IPS-18c (cell line): ENCODE results near the gene OR10H1.
"Not testable (repeated sequence)": the region's sequence is repeated elsewhere in the genome, so short reads cannot be mapped to it uniquely, and the experiment has no call there.

Experiments used
- H3K4me3 ChIP-seq: 2 replicates; pipeline ENCODE4 v1.7.0; 2013; ENCODE audit warnings: low read depth, mild to moderate bottlenecking, low read length, moderate library complexity; ENCODE audit not compliant: insufficient read depth
- H3K9me3 ChIP-seq: one replicate; pipeline ENCODE4 v1.6.1; 2013; ENCODE audit warnings: mild to moderate bottlenecking, low read length, moderate library complexity; ENCODE audit not compliant: control insufficient read depth, insufficient read depth

The OR10H1 gene

DNA sequence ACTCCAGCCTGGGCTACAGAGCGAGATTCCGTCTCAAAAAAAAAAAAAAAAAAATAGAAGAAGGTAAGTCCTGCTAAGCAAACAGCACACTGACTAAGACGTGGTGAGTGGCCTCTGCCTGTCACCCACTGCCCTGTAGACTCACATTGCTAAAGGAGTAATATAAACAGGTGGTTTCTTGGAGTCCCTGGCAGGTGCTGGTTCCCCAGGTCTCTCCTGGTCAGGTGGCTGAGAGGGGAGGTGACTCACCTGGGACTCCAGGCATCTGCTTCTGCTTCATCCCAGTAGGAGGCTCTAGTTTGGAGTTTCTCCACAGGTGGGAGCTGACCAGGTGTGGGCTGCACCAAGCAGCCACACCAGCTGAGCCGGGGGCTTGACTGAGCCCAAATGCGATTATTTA lies at the start of gene OR10H1:
Gene OR10H1, minus strand, starts transcription at position 359 of the 400 bp plus-strand sequence. CDS start 7,627 bp downstream, outside the sequence.
- H3K9me3 ChIP-seq, result peaks cover 5% of the 10 kb centered on the region
- no peak within 1 kb of the TSS for H3K4me3 ChIP-seq

DNA sequence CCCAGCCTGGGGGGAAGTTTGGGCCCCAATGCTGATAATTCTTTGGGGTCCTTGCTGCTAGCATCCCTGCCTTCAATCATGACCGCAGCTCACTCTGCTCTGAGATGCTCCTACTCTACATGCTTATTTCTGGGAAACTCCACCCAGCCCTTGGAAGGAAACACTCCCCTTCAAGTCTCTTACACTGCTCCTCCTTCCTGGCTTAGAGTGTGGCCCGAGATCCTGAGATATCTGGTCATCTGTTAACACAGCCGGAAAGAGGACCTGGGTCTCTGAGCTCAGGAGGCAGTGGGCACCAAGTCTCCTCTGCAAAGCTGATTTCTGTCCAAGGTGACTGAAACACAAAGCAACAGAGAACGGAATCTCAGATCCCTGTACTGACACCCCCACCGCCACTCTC lies 49.4 kb upstream of the OR10H1 start:
- no peak overlapping the region for H3K4me3 ChIP-seq
- peaks cover 8% of the 10 kb centered on the region for H3K9me3 ChIP-seq

GRCh38 chr19:15863272-15863671 lies 47.8 kb upstream of the OR10H1 start:
- Histone ChIP-seq H3K4me3 (no peak overlapping the region), H3K9me3 (peaks cover 8% of the 10 kb centered on the region)

DNA sequence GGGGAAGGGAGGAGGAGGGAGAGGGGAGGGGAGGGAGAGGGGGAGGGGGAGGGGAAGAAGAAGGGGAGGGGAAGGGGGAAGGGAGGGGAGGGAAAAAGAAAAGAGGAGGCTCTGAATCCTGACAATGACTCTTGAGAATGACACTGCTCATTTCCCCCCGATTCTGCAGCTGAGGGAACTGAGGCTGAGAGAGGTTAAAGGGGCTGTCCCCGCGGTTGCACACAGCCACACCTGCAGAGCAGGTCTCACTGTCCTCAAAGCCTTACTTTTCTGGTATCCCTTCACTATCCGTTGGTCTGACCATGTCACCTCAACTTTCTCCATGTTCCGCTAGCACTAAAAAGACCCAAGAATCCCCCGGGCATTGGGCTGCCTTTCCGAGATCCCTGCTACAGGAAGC lies 47.0 kb upstream of the OR10H1 start:
- H3K4me3 ChIP-seq, result no peak overlapping the region

GRCh38 chr19:15860522-15860921 lies 45.1 kb upstream of the OR10H1 start:
- Histone ChIP-seq H3K4me3 (no peak overlapping the region), H3K9me3 (peaks cover 12% of the 10 kb centered on the region)

More for the DNA sequence above, 47.0 kb upstream of the OR10H1 start:
- peaks cover 12% of the 10 kb centered on the region for H3K9me3 ChIP-seq

GRCh38 chr19:15859187-15859586 lies 43.7 kb upstream of the OR10H1 start:
- Histone ChIP-seq H3K9me3 (peaks cover 12% of the 10 kb centered on the region), H3K4me3 (no peak overlapping the region)

DNA sequence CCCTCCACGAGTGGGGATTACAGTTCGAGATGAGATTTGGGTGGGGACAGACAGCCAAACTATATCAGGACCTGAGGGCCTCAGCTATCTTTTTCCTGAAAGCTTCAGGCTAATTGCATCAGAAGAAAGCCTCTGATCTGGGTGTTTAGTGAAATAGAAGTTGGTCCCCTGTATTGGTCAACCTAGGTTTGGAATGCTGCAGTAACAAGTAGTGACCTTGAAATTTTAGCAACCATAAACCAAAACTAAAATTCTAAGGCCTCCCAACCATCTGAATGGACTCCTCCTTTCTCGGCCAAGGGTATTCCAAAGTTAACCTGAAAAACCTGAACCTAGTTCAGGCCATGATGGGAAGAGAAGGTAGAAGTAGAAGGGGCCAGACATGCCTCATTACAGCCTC lies 34.9 kb upstream of the OR10H1 start:
- Histone ChIP-seq H3K4me3 (no peak overlapping the region), H3K9me3 (peaks cover 12% of the 10 kb centered on the region)

GRCh38 chr19:15846923-15847322 lies 31.5 kb upstream of the OR10H1 start:
- peaks cover 13% of the 10 kb centered on the region for H3K9me3 ChIP-seq
- H3K4me3 ChIP-seq, result no peak overlapping the region

DNA sequence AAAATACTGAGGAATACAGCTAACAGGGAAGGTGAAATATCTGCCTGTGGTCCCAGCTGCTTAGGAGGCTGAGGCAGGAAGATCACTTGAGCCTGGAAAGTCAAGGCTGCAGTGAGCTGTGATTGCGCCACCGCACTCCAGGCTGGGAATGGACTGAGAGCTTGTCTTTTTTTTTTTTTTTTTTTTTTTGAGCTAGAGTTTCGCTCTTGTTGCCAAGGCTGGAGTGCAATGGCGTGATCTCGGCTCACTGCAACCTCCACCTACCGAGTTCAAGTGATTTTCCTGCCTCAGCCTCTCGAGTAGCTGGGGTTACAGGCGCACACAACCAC lies 28.4 kb upstream of the OR10H1 start:
- H3K4me3 ChIP-seq, H3K9me3 ChIP-seq: not testable (repeated sequence)

GRCh38 chr19:15843203-15843893 lies 27.9 kb upstream of the OR10H1 start:
- peaks cover 8% of the 10 kb centered on the region for H3K9me3 ChIP-seq
- no peak overlapping the region for H3K4me3 ChIP-seq

DNA sequence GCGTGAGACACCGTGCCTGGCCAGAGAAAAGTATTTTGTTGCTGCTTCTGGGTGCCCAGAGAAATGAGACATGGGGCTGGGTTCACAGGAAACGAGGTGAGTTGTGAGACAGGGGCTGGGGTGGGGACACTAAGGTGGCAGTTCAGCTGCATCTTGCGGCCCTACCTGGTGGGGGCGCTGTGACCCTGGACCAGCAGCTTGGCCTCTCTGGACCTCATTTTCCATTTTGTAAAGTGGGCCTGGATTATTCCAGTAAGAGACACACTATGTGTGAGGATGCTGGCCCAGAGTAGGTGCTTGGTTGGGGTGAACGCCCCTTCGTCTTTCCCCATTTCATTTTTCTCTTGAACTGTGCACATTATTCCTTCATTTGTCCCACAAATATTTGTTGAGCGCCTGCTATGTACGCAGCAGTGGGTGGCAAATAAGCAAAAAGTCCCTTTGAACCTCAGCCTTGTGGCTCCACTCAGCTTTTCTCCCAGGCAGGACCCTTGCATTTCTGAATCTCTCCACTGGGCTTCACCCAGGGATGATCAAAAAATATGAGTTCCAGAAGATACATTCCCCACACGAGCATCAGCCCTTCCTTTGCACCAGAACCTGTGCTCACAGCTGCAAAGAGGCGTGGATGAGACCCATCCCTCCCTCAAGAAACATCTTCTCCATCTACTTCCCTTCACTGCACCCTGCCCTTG lies 26.6 kb upstream of the OR10H1 start:
- Histone ChIP-seq H3K4me3 (no peak overlapping the region), H3K9me3 (peaks cover 8% of the 10 kb centered on the region)

- Histone ChIP-seq H3K9me3 (peaks cover 12% of the 10 kb centered on the region), H3K4me3 (no peak overlapping the region)
Measured at GRCh38 chr19:15840833-15841232, 25.4 kb upstream of the OR10H1 start.

DNA sequence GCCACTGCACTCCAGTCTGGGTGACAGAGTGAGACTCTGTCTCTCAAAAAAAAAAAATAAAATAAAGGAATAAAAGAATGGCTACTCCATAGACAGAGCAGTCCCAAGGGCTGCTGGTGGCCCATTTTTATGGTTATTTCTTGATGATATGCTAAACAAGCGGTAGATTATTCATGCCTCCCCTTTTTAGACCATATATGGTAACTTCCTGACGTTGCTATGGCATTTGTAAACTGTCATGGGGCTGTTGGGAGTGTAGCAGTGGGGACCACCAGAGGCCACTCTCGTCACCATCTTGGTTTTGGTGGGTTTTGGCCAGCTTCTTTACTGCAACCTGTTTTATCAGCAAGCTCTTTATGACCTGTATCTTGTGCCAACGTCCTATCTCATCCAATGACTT lies 24.4 kb upstream of the OR10H1 start:
- not testable (repeated sequence) for H3K4me3 ChIP-seq
- H3K9me3 ChIP-seq, result peaks cover 13% of the 10 kb centered on the region

DNA sequence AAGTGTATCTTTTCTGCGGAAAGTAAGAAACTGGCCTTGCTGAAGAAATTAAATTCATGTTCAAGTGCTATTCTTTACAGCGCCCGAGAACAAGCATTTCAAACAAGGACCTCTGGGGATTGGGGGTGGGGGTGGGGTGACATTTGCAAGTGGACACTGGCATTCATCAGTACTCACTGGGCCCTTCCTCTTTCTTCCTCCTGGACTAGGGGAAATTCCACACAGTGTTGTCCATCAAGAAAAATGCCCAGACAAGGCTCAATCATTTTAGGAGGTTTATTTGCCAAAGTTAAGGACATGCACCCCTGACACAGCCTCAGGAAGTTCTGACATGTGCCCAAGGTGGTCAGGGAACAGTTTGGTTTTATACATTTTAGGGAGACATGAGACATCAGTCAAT lies 22.9 kb upstream of the OR10H1 start:
- Histone ChIP-seq H3K4me3 (no peak overlapping the region), H3K9me3 (peaks cover 16% of the 10 kb centered on the region)

- peak overlapping the region; percentile 25; the same call in 1 of the 2 replicates for H3K4me3 ChIP-seq
- peaks cover 19% of the 10 kb centered on the region for H3K9me3 ChIP-seq
Measured at GRCh38 chr19:15837221-15837731, 21.8 kb upstream of the OR10H1 start.

- H3K4me3 ChIP-seq, result peak overlapping the region; percentile 62
- peaks cover 16% of the 10 kb centered on the region for H3K9me3 ChIP-seq
Measured at GRCh38 chr19:15836330-15837220, 21.1 kb upstream of the OR10H1 start.

DNA sequence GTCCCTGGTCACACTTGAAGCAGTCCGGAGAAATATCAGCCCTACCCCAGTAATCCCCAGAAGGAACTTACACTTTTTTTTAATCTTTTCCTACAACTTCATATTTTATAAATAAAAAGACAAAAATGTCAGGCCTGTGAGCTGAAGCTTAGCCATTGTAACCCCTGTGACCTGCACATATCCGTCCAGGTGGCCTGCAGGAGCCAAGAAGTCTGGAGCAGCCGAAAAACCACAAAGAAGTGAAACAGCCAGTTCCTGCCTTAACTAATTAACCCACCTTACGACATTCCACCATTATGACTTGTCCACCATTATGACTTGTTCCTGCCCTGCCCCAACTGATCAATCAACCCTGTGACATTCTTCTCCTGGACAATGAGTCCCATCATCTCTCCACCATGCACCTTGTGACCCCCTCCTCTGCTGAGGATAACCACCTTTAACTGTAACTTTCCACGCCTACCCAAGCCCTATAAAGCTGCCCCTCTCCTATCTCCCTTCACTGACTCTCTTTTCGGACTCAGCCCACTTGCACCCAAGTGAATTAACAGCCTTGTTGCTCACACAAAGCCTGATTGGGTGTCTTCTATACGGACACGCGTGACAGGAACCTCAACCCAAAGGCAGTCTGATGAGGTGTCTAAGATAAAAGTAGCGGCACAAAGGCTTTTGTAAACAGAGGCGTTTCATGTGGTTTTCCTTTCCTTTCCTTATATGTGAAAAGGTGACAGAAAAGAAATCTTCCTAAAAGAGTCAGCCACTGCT lies 20.3 kb upstream of the OR10H1 start:
- Histone ChIP-seq H3K4me3 (peak overlapping the region; percentile 62), H3K9me3 (peaks cover 13% of the 10 kb centered on the region)
